NT2/D1 (cell line): ENCODE results near the gene ARL8B.
"Not testable (repeated sequence)": the region's sequence is repeated elsewhere in the genome, so short reads cannot be mapped to it uniquely, and the experiment has no call there.

Experiments
- SUZ12 ChIP-seq: IDR thresholded peaks from 2 replicates; pipeline ENCODE4 v1.6.1; 2011; ENCODE audit not compliant: insufficient read length, insufficient read depth; ENCODE audit errors: extremely low read depth
- ZNF274 ChIP-seq: IDR thresholded peaks from 2 replicates; pipeline ENCODE4 v1.6.1; 2011; ENCODE audit warnings: mild to moderate bottlenecking, low read depth, low read length

DNA sequence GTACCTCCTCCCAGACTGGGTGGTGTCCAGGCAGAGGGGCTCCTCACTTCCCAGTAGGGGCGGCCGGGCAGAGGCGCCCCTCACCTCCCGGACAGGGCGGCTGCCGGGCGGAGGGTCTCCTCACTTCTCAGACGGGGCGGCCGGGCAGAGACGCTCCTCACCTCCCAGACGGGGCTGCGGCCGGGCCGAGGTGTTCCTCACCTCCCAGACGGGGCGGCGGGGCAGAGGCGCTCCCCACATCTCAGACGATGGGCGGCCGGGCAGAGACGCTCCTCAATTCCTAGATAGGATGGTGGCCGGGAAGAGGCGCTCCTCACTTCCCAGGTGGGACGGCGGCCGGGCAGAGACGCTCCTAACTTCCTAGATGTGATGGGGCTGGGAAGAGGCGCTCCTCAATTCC, 8.4 kb upstream of the ARL8B start:
- TF ChIP-seq SUZ12, ZNF274: not testable (repeated sequence)
